Adrenal gland (tissue), 5 donors: Measurements from ENCODE around the gene ARHGEF12.

Experiments
- CTCF ChIP-seq, 6 experiments: fragments of 450-650 bp in 4 of 6; fragments of 200-600 bp in 2 of 6; sonication (generic) in 1 of 6; IDR thresholded peaks; 1 replicate in 5 of 6; 2 replicates in 1 of 6; pipeline versions ENCODE4 v1.5.1 to v1.8.0; 2016 to 2021; ENCODE audit warnings: antibody characterized with exemption in 6 of 6, mild to moderate bottlenecking in 2 of 6, moderate library complexity in 1 of 6
- POLR2A ChIP-seq, 2 donors: fragments of 450-650 bp; IDR thresholded peaks; one replicate each; pipeline ENCODE4 v1.6.1; 2017; ENCODE audit warnings: antibody characterized with exemption in 2 of 2, mild to moderate bottlenecking in 2 of 2, moderate library complexity in 1 of 2
- donor health status: DM: no; HTN: no; CAD: no.

GRCh38 chr11:120398132-120398531, 61.9 kb downstream of the ARHGEF12 start:
- TF ChIP-seq CTCF (IDR thresholded peaks at IDR 0.05): no peak
- TF ChIP-seq POLR2A (IDR thresholded peaks at IDR 0.05): no peak
